ENCODE measurements around the gene SDK2.

Gene SDK2

DNA sequence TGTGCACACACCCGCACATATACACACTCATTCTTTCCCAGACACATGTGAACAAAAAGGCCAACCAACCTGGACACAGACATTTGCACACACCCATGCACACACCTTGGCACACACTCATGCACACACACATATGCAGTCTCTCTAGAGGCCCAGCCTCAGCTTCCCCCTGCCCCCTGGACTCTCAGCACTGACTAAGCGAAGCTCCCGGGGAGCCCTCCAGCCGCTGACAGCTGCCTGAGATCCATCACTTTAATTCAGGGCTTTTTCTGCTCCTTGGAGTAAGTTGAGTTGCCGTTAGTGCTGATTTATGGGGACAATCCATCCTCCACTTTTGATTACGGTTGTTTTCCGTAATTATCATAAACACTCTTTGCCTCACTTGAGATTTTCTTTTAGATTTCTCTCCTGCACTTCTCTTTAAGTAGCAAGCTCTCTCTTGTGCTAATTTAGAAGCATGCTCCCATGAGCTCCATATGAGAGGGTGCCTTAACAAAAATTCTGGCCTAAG is 173.9 kb downstream of the SDK2 start (continued):
- TF ChIP-seq, protein P1, sequence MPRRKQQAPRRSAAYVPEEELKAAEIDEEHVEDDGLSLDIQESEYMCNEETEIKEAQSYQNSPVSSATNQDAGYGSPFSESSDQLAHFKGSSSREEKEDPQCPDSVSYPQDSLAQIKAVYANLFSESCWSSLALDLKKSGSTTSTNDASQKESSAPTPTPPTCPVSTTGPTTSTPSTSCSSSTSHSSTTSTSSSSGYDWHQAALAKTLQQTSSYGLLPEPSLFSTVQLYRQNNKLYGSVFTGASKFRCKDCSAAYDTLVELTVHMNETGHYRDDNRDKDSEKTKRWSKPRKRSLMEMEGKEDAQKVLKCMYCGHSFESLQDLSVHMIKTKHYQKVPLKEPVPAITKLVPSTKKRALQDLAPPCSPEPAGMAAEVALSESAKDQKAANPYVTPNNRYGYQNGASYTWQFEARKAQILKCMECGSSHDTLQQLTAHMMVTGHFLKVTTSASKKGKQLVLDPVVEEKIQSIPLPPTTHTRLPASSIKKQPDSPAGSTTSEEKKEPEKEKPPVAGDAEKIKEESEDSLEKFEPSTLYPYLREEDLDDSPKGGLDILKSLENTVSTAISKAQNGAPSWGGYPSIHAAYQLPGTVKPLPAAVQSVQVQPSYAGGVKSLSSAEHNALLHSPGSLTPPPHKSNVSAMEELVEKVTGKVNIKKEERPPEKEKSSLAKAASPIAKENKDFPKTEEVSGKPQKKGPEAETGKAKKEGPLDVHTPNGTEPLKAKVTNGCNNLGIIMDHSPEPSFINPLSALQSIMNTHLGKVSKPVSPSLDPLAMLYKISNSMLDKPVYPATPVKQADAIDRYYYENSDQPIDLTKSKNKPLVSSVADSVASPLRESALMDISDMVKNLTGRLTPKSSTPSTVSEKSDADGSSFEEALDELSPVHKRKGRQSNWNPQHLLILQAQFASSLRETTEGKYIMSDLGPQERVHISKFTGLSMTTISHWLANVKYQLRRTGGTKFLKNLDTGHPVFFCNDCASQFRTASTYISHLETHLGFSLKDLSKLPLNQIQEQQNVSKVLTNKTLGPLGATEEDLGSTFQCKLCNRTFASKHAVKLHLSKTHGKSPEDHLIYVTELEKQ (tag by site-specific recombination; IDR thresholded peaks at IDR 0.05; ENCODE audit: borderline replicate concordance): no peak
- TF ChIP-seq, protein P2, sequence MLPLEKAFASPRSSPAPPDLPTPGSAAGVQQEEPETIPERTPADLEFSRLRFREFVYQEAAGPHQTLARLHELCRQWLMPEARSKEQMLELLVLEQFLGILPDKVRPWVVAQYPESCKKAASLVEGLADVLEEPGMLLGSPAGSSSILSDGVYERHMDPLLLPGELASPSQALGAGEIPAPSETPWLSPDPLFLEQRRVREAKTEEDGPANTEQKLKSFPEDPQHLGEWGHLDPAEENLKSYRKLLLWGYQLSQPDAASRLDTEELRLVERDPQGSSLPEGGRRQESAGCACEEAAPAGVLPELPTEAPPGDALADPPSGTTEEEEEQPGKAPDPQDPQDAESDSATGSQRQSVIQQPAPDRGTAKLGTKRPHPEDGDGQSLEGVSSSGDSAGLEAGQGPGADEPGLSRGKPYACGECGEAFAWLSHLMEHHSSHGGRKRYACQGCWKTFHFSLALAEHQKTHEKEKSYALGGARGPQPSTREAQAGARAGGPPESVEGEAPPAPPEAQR (tag by site-specific recombination; IDR thresholded peaks at IDR 0.05): no peak
- TF ChIP-seq, protein P3, sequence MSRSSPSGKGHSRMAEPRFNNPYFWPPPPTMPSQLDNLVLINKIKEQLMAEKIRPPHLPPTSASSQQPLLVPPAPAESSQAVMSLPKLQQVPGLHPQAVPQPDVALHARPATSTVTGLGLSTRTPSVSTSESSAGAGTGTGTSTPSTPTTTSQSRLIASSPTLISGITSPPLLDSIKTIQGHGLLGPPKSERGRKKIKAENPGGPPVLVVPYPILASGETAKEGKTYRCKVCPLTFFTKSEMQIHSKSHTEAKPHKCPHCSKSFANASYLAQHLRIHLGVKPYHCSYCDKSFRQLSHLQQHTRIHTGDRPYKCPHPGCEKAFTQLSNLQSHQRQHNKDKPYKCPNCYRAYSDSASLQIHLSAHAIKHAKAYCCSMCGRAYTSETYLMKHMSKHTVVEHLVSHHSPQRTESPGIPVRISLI (tag by site-specific recombination; IDR thresholded peaks at IDR 0.05): no peak

DNA sequence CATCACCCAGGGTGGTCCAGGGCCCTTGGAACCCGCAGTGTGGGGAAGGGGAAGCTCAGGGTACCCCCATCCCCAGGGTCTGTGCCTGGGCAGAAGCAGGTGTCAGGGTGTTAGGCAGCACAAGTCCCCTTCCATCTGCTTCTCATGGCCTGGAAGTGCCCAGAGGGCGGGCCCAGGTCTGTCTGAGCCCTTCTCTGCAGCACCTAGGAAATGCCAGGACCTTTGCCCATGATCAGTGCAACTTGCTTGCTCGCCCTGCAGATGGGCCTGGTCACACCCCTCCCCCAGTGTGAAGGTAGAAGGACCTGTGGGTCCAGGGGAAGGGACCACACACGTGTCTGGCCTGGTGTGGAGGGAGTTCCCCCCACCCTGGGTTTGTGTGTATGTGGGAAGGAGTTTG is 174.9 kb downstream of the SDK2 start:
- POLR2A ChIA-PET: no interaction called here
- Histone ChIP-seq H3K9me3 (ENCODE audit: control insufficient read depth, insufficient read depth, low read depth, low read length) (no peaks in the 10 kb centered on the region), H3K27ac (ENCODE audit: extremely low read depth, low read depth, low read length) (no peak overlapping the region), H3K4me3 (ENCODE audit: low read depth, low read length) (no peak overlapping the region), H3K4me1 (ENCODE audit: control insufficient read depth, insufficient read depth, low read length) (peaks cover 5% of the 10 kb centered on the region), H3K36me3 (ENCODE audit: control insufficient read depth in 2 of 2, insufficient read depth in 1 of 2, low read length in 2 of 2) (no peaks in the 10 kb centered on the region)
- CTCF ChIA-PET: no interaction called here
- TF ChIP-seq, protein P4, sequence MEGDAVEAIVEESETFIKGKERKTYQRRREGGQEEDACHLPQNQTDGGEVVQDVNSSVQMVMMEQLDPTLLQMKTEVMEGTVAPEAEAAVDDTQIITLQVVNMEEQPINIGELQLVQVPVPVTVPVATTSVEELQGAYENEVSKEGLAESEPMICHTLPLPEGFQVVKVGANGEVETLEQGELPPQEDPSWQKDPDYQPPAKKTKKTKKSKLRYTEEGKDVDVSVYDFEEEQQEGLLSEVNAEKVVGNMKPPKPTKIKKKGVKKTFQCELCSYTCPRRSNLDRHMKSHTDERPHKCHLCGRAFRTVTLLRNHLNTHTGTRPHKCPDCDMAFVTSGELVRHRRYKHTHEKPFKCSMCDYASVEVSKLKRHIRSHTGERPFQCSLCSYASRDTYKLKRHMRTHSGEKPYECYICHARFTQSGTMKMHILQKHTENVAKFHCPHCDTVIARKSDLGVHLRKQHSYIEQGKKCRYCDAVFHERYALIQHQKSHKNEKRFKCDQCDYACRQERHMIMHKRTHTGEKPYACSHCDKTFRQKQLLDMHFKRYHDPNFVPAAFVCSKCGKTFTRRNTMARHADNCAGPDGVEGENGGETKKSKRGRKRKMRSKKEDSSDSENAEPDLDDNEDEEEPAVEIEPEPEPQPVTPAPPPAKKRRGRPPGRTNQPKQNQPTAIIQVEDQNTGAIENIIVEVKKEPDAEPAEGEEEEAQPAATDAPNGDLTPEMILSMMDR (tag by site-specific recombination; IDR thresholded peaks at IDR 0.05): no peak
- TF ChIP-seq, protein P5, sequence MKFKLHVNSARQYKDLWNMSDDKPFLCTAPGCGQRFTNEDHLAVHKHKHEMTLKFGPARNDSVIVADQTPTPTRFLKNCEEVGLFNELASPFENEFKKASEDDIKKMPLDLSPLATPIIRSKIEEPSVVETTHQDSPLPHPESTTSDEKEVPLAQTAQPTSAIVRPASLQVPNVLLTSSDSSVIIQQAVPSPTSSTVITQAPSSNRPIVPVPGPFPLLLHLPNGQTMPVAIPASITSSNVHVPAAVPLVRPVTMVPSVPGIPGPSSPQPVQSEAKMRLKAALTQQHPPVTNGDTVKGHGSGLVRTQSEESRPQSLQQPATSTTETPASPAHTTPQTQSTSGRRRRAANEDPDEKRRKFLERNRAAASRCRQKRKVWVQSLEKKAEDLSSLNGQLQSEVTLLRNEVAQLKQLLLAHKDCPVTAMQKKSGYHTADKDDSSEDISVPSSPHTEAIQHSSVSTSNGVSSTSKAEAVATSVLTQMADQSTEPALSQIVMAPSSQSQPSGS (tag by site-specific recombination; IDR thresholded peaks at IDR 0.05; ENCODE audit: low read depth): no peak
- no peak for TF ChIP-seq ZNF146 (tag by site-specific recombination; IDR thresholded peaks at IDR 0.05)
- no peak for TF ChIP-seq WT1 (tag by site-specific recombination; IDR thresholded peaks at IDR 0.05)
- no peak for TF ChIP-seq ZNF473 (tag by site-specific recombination; IDR thresholded peaks at IDR 0.05)
- TF ChIP-seq ZNF24 (tag by site-specific recombination; IDR thresholded peaks at IDR 0.05): no peak
- no peak for TF ChIP-seq ZNF560 (tag by site-specific recombination; IDR thresholded peaks at IDR 0.05; ENCODE audit: borderline replicate concordance)
- TF ChIP-seq, protein P6, sequence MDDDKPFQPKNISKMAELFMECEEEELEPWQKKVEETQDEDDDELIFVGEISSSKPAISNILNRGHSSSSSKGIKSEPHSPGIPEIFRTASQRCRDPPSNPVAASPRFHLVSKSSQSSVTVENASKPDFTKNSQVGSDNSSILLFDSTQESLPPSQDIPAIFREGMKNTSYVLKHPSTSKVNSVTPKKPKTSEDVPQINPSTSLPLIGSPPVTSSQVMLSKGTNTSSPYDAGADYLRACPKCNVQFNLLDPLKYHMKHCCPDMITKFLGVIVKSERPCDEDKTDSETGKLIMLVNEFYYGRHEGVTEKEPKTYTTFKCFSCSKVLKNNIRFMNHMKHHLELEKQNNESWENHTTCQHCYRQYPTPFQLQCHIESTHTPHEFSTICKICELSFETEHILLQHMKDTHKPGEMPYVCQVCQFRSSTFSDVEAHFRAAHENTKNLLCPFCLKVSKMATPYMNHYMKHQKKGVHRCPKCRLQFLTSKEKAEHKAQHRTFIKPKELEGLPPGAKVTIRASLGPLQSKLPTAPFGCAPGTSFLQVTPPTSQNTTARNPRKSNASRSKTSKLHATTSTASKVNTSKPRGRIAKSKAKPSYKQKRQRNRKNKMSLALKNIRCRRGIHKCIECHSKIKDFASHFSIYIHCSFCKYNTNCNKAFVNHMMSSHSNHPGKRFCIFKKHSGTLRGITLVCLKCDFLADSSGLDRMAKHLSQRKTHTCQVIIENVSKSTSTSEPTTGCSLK (tag by site-specific recombination; IDR thresholded peaks at IDR 0.05): no peak
- no peak for TF ChIP-seq ZNF223 (tag by site-specific recombination; IDR thresholded peaks at IDR 0.05)
- TF ChIP-seq ZFHX2 (tag by site-specific recombination; conservative IDR thresholded peaks at IDR 0.05): no peak
- no peak for TF ChIP-seq KLF10 (tag by site-specific recombination; IDR thresholded peaks at IDR 0.05)
- TF ChIP-seq, protein P7, sequence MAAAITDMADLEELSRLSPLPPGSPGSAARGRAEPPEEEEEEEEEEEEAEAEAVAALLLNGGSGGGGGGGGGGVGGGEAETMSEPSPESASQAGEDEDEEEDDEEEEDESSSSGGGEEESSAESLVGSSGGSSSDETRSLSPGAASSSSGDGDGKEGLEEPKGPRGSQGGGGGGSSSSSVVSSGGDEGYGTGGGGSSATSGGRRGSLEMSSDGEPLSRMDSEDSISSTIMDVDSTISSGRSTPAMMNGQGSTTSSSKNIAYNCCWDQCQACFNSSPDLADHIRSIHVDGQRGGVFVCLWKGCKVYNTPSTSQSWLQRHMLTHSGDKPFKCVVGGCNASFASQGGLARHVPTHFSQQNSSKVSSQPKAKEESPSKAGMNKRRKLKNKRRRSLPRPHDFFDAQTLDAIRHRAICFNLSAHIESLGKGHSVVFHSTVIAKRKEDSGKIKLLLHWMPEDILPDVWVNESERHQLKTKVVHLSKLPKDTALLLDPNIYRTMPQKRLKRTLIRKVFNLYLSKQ (tag by site-specific recombination; IDR thresholded peaks at IDR 0.05; ENCODE audit: borderline replicate concordance): no peak
- no peak for TF ChIP-seq ZNF610 (tag by site-specific recombination; IDR thresholded peaks at IDR 0.05; ENCODE audit: borderline replicate concordance)
- no peak for TF ChIP-seq ZNF624 (tag by site-specific recombination; IDR thresholded peaks at IDR 0.05)
- TF ChIP-seq, protein P8, sequence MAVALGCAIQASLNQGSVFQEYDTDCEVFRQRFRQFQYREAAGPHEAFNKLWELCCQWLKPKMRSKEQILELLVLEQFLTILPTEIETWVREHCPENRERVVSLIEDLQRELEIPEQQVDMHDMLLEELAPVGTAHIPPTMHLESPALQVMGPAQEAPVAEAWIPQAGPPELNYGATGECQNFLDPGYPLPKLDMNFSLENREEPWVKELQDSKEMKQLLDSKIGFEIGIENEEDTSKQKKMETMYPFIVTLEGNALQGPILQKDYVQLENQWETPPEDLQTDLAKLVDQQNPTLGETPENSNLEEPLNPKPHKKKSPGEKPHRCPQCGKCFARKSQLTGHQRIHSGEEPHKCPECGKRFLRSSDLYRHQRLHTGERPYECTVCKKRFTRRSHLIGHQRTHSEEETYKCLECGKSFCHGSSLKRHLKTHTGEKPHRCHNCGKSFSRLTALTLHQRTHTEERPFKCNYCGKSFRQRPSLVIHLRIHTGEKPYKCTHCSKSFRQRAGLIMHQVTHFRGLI (tag by site-specific recombination; IDR thresholded peaks at IDR 0.05): no peak
- no peak for TF ChIP-seq ZNF785 (tag by site-specific recombination; IDR thresholded peaks at IDR 0.05)
- no peak for TF ChIP-seq ZNF571 (tag by site-specific recombination; IDR thresholded peaks at IDR 0.05)
- TF ChIP-seq ZNF654 (tag by site-specific recombination; IDR thresholded peaks at IDR 0.05; ENCODE audit: low read depth): no peak
